Liver (tissue), 10 donors: ENCODE results near the gene SCYL3. TPM values are rescaled to one million over a fixed set of nuclear protein-coding genes. Genes with fewer than 3 reads are reported as not detected.

Source experiments
- DNase-seq: peaks from one replicate; pipeline ENCODE4 v3.0.0-alpha.2; 2017; ENCODE audit warnings: low spot score
- H3K27ac ChIP-seq, 2 donors: one replicate each; pipeline ENCODE4 v1.7.0; 2013; ENCODE audit warnings: inconsistent platforms in 2 of 2, low read length in 2 of 2, control low read depth in 1 of 2, low read depth in 1 of 2, mild to moderate bottlenecking in 1 of 2
- H3K27me3 ChIP-seq, 4 donors: one replicate each; pipeline versions ENCODE4 v1.6.1 to v1.7.0; 2013; ENCODE audit warnings: low read length in 3 of 4, inconsistent platforms in 1 of 4, mild to moderate bottlenecking in 1 of 4, moderate library complexity in 1 of 4; ENCODE audit not compliant: control insufficient read depth in 4 of 4, insufficient read depth in 4 of 4
- H3K36me3 ChIP-seq, 4 donors: one replicate each; pipeline versions ENCODE4 v1.6.1 to v1.7.0; 2013; ENCODE audit warnings: low read length in 3 of 4, mild to moderate bottlenecking in 3 of 4, low read depth in 1 of 4, moderate library complexity in 1 of 4; ENCODE audit not compliant: control insufficient read depth in 4 of 4, insufficient read depth in 3 of 4
- H3K4me1 ChIP-seq, 4 donors: one replicate each; pipeline versions ENCODE4 v1.6.1 to v1.7.0; 2013; ENCODE audit warnings: low read length in 3 of 4, mild to moderate bottlenecking in 3 of 4, moderate library complexity in 1 of 4; ENCODE audit not compliant: control insufficient read depth in 4 of 4, insufficient read depth in 4 of 4
- H3K4me3 ChIP-seq, 3 donors: one replicate each; pipeline versions ENCODE4 v1.6.1 to v1.7.0; 2013; ENCODE audit warnings: low read length in 3 of 3, control low read depth in 1 of 3, low read depth in 1 of 3, mild to moderate bottlenecking in 1 of 3
- H3K9ac ChIP-seq, 2 donors: one replicate each; pipeline ENCODE4 v1.7.0; 2013; ENCODE audit warnings: low read length in 2 of 2, mild to moderate bottlenecking in 2 of 2, moderate library complexity in 2 of 2, control low read depth in 1 of 2, low read depth in 1 of 2
- H3K9me3 ChIP-seq, 4 donors: one replicate each; pipeline versions ENCODE4 v1.6.1 to v1.7.0; 2013; ENCODE audit warnings: low read length in 3 of 4; ENCODE audit not compliant: control insufficient read depth in 4 of 4
- FOXA1 ChIP-seq: IDR thresholded peaks from 2 replicates; pipeline ENCODE4 v1.6.1; 2016; ENCODE audit warnings: antibody characterized with exemption
- FOXA2 ChIP-seq: IDR thresholded peaks from 2 replicates; pipeline ENCODE4 v1.6.1; 2016; ENCODE audit warnings: antibody characterized with exemption
- GABPA ChIP-seq, 2 donors: IDR thresholded peaks in 1 of 2; conservative IDR thresholded peaks in 1 of 2; 2 replicates each; pipeline ENCODE4 v1.6.1; 2016; ENCODE audit warnings: antibody characterized with exemption in 2 of 2, mild to moderate bottlenecking in 1 of 2, moderate library complexity in 1 of 2
- JUND ChIP-seq, 2 donors: IDR thresholded peaks; 2 replicates each; pipeline ENCODE4 v1.6.1; 2016; ENCODE audit warnings: antibody characterized with exemption in 2 of 2
- RXRA ChIP-seq, 2 donors: IDR thresholded peaks; 2 replicates each; pipeline ENCODE4 v1.6.1; 2017 to 2018; ENCODE audit warnings: antibody characterized with exemption in 2 of 2, mild to moderate bottlenecking in 1 of 2
- YY1 ChIP-seq: IDR thresholded peaks from 2 replicates; pipeline ENCODE4 v1.6.1; 2016; ENCODE audit warnings: antibody characterized with exemption, mild to moderate bottlenecking
- polyA plus RNA-seq, 2 donors: library from polyadenylated mRNA; stranded (reverse) in 1 of 2; unstranded in 1 of 2; fragments of 200-250 nt in 1 of 2; fragments of >200 nt in 1 of 2; fragmentation: Nextera tagmentation in 1 of 2; extraction: Ambion mirVana in 1 of 2; gene quantifications; one replicate each; pipeline versions ENCODE4 v1.2.1 to v1.2.3, GENCODE V29; 2013 to 2015
- small RNA-seq: library from RNA; depleted of rRNA; stranded (forward); fragments of <200 nt; gene quantifications from one replicate; pipeline ENCODE3, GENCODE V24; 2014
- total RNA-seq, 2 donors: library from RNA; depleted of rRNA; stranded (reverse); fragments of >200 nt; gene quantifications; one replicate each; pipeline ENCODE4 v1.2.3, GENCODE V29; 2014
- TF ChIP-seq, protein P1 (sequence below): IDR thresholded peaks from 2 replicates; pipeline ENCODE4 v1.6.1; 2016; ENCODE audit warnings: antibody characterized with exemption, mild to moderate bottlenecking
- TF ChIP-seq, protein P2 (sequence below): fragments of 150-350 bp; IDR thresholded peaks from 2 replicates; pipeline ENCODE4 v1.5.1; 2017; ENCODE audit warnings: improper control_type of control experiment, low read depth, low read length; ENCODE audit not compliant: missing input control
- TF ChIP-seq, protein P3 (sequence below): IDR thresholded peaks from 2 replicates; pipeline ENCODE4 v1.6.1; 2016; ENCODE audit warnings: antibody characterized with exemption
- donor health status: healthy.
- donor health status: healthy.
- donor health status: healthy.
- donor health status: healthy.
- donor health status: healthy.

Gene SCYL3
- total and polyA plus RNA-seq, 4 donors: 4.0 to 12.2 (median 6.1) TPM

DNA sequence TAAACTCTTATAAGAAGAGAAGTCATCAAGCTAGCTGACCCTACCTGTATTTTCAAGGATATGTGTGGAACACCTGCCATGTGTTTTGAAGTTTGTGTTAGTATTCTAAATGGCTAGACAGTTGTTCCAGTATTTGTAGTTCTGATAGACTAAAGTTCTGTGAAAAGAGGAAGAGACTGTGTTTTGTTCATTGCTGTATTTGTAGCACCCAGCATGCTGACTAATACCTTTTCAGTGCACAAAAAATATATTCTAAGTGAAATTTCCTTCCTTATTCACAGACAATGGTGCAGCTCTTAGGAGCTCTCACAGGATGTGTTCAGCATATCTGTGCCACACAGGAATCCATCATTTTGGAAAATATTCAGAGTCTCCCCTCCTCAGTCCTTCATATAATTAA, 90.8 kb downstream of the SCYL3 start:
- Histone ChIP-seq H3K36me3 (peaks cover 0 to 23% (median 13%) of the 10 kb centered on the region in 4 donors), H3K9ac (no peak overlapping the region), H3K9me3 (no peaks in the 10 kb centered on the region), H3K4me1 (no peaks in the 10 kb centered on the region), H3K27ac (no peak overlapping the region), H3K4me3 (no peak overlapping the region), H3K27me3 (no peaks in the 10 kb centered on the region)
- TF ChIP-seq FOXA1 (no peak), JUND (IDR thresholded peaks at IDR 0.05) (no peak), GABPA (IDR thresholded peaks at IDR 0.05 in 1 of 2, conservative IDR thresholded peaks at IDR 0.05 in 1 of 2) (no peak), RXRA (IDR thresholded peaks at IDR 0.05) (no peak), FOXA2 (no peak), YY1 (no peak)
- TF ChIP-seq, protein P1, sequence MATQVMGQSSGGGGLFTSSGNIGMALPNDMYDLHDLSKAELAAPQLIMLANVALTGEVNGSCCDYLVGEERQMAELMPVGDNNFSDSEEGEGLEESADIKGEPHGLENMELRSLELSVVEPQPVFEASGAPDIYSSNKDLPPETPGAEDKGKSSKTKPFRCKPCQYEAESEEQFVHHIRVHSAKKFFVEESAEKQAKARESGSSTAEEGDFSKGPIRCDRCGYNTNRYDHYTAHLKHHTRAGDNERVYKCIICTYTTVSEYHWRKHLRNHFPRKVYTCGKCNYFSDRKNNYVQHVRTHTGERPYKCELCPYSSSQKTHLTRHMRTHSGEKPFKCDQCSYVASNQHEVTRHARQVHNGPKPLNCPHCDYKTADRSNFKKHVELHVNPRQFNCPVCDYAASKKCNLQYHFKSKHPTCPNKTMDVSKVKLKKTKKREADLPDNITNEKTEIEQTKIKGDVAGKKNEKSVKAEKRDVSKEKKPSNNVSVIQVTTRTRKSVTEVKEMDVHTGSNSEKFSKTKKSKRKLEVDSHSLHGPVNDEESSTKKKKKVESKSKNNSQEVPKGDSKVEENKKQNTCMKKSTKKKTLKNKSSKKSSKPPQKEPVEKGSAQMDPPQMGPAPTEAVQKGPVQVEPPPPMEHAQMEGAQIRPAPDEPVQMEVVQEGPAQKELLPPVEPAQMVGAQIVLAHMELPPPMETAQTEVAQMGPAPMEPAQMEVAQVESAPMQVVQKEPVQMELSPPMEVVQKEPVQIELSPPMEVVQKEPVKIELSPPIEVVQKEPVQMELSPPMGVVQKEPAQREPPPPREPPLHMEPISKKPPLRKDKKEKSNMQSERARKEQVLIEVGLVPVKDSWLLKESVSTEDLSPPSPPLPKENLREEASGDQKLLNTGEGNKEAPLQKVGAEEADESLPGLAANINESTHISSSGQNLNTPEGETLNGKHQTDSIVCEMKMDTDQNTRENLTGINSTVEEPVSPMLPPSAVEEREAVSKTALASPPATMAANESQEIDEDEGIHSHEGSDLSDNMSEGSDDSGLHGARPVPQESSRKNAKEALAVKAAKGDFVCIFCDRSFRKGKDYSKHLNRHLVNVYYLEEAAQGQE: no peak
- TF ChIP-seq, protein P2, sequence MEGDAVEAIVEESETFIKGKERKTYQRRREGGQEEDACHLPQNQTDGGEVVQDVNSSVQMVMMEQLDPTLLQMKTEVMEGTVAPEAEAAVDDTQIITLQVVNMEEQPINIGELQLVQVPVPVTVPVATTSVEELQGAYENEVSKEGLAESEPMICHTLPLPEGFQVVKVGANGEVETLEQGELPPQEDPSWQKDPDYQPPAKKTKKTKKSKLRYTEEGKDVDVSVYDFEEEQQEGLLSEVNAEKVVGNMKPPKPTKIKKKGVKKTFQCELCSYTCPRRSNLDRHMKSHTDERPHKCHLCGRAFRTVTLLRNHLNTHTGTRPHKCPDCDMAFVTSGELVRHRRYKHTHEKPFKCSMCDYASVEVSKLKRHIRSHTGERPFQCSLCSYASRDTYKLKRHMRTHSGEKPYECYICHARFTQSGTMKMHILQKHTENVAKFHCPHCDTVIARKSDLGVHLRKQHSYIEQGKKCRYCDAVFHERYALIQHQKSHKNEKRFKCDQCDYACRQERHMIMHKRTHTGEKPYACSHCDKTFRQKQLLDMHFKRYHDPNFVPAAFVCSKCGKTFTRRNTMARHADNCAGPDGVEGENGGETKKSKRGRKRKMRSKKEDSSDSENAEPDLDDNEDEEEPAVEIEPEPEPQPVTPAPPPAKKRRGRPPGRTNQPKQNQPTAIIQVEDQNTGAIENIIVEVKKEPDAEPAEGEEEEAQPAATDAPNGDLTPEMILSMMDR: no peak
- TF ChIP-seq, protein P3, sequence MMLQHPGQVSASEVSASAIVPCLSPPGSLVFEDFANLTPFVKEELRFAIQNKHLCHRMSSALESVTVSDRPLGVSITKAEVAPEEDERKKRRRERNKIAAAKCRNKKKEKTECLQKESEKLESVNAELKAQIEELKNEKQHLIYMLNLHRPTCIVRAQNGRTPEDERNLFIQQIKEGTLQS: no peak
- no peak for DNase-seq

Small RNAs within 50 kb of the gene (small RNA-seq; reads per million reads assigned to genes)
- gene RN7SL333P: 0.11 reads per million

Other genes starting within 250 kb of the SCYL3 start
- gene SELL, start 182.3 kb downstream of the SCYL3 start, total RNA-seq: 1 to 10 TPM; 7.2 to 9.9 TPM
- 1 to 10 TPM; 1.5 to 2.4 TPM for gene SELL, start 182.3 kb downstream of the SCYL3 start, polyA plus RNA-seq
- gene SELE, start 159.8 kb downstream of the SCYL3 start, total RNA-seq: 1 to 10 TPM in 1 of 2 donors, under 1 TPM in 1; 0.09 to 3.4 TPM
- 1 to 10 TPM; 3.1 to 4.2 TPM for gene SELE, start 159.8 kb downstream of the SCYL3 start, polyA plus RNA-seq
- gene METTL18, start 99.0 kb downstream of the SCYL3 start, total RNA-seq: 1 to 10 TPM; 2.9 to 3.5 TPM
- 1 to 10 TPM; 2.1 to 5.0 TPM for gene METTL18, start 99.0 kb downstream of the SCYL3 start, polyA plus RNA-seq
- 10 to 100 TPM in 1 of 2 donors, 1 to 10 TPM in 1; 8.4 to 11.1 TPM for gene KIFAP3, start 180.8 kb upstream of the SCYL3 start, total RNA-seq
- gene KIFAP3, start 180.8 kb upstream of the SCYL3 start, polyA plus RNA-seq: 1 to 10 TPM; 4.5 to 5.4 TPM